ENCODE results near the gene ITPR3.

Gene ITPR3

DNA sequence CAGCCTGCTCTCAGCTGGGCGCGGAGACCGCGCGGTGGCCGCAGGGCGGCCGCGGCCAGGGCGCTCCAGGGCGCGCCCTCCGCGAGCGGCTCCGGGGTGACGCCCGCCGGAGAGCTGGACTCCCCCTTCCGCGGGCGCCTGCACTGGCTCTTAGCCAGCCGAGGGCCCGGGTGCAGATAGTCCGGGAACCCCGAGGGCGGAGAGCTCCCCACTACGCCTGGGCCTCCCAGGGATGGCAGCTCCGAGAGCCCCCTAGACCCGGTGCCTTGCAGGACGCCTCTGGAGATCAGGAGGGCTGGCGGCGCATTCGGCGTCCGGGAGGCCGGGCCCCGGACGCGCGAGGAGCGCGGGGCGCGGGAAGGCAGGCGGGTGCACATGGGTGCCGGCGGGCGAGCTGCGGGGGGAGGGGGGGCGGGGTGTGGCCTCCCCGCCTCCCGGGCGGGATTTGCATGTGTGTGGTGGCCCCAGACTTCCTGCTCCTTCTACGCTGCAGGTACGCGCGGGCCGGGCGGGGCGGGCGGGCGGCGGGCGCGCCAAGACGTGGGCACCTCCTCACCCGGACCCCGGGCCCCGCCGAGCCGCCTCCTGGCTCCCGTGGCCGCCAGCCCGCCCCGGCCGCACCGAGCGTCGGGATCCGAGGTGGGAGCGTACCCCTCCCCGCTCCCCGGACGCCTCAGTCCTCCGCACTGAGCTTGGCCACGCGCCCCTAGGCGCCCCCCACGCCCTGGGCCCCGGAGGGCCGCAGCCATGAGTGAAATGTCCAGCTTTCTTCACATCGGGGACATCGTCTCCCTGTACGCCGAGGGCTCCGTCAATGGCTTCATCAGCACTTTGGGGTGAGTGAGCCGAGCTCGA, at the start of gene ITPR3:
Gene ITPR3 (plus strand): TSS at position 467 of the 855 bp plus-strand sequence. CDS start 281 bp downstream, at position 748.
- DNase-seq (ENCODE audit: low spot score): peak; percentile 83

DNA sequence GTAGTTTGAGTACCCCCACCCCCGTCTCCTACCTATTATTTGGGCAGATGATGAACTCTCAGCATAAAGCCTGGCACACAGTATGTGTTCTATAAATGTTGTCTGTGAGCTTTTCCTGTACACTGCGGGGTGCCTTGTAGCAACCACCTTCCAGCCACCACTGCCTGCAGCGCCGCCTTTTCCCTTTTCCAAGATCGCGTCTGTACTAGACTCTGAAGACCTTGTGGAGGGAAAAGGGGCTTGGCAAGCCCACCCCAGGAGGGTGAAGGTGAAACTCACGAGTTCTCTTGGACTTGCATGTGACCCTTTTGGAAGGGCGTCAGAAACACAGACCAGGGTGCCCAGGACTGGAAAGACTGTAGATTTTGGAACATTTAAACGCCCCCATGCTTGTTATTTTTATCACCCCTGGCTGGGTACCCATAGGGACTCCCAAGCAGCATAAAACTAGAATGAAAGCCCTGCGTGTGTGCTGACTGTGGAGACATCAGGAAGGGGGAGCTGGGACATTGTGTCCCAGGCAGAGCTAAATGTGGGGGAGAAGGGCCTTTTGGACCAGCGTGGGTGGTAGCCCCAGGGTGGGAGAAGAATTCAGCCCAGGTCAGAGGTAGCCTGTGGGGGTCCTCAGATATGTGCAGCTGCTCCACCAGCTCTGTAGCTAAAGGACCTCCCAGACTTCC, 49.3 kb upstream of the ITPR3 start:
- no peak for DNase-seq (ENCODE audit: low spot score)

DNA sequence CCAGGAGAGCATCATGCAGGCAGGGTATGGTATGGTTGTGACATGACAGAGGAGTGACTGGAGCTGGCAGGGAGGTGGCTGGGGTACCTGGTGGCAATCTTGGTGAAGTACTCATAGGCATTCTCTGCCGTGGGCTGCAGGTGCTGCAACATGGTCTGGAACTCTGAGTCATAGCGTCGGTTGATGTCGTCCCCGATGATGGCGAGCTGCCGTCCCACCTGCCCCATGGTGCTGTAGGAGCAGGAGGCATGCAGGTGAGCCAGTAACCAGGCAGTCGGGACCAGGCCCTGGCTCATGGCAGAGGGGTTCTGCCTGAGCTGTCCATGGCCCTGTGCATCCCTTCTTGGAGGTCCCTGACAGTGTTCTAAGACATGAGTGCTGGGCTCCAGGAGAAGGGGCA, 45.9 kb upstream of the ITPR3 start:
- no peak for DNase-seq (ENCODE audit: low spot score)

DNA sequence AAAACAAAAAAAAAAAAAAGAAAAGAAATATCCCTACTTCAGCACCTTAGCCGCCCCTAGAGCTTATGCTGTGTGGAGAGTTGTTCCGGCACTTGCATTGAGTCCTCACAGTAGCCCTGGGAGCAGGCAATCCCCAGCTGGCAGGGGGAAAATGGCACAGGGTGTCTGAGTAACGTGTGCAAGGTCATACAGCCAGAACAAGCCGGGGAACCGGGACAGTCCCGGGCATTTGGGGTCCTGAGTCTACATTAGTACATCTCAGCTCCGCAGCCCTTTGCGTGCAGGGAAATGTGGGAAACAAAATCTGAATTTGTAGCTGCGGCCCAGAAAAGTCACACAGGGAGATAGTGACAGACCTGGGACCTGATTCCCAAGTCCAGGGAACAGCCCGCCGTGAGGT, 44.5 kb upstream of the ITPR3 start:
- DNase-seq (ENCODE audit: low spot score): no peak

DNA sequence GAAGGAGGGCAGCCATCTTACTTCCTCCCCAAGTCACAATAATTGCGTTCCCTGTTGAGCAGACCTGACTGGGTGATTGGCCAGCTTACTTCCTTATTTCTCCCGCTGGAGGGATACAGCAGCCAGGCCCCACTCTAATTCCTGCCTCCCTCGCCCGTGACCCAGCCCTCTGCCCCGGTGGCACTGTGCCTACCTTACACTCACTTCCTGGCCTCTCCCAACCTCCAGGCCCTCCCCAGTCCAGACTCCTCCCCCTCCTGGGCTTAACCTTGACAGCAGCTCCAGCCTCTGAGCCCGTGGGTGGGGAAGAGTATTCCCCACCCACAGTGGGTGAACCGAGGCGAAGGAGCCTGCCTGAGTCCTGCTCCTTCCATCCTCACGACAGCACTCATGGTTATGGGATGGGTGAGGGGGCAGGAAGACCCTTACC, 44.0 kb upstream of the ITPR3 start:
- no peak for DNase-seq (ENCODE audit: low spot score)

GRCh38 chr6:33577718-33578117, 43.4 kb upstream of the ITPR3 start:
- no peak for DNase-seq (ENCODE audit: low spot score)

- DNase-seq (ENCODE audit: low spot score): no peak
Observed at GRCh38 chr6:33578164-33578563, 43.0 kb upstream of the ITPR3 start.

GRCh38 chr6:33578588-33579011, 42.5 kb upstream of the ITPR3 start:
- no peak for DNase-seq (ENCODE audit: low spot score)

DNA sequence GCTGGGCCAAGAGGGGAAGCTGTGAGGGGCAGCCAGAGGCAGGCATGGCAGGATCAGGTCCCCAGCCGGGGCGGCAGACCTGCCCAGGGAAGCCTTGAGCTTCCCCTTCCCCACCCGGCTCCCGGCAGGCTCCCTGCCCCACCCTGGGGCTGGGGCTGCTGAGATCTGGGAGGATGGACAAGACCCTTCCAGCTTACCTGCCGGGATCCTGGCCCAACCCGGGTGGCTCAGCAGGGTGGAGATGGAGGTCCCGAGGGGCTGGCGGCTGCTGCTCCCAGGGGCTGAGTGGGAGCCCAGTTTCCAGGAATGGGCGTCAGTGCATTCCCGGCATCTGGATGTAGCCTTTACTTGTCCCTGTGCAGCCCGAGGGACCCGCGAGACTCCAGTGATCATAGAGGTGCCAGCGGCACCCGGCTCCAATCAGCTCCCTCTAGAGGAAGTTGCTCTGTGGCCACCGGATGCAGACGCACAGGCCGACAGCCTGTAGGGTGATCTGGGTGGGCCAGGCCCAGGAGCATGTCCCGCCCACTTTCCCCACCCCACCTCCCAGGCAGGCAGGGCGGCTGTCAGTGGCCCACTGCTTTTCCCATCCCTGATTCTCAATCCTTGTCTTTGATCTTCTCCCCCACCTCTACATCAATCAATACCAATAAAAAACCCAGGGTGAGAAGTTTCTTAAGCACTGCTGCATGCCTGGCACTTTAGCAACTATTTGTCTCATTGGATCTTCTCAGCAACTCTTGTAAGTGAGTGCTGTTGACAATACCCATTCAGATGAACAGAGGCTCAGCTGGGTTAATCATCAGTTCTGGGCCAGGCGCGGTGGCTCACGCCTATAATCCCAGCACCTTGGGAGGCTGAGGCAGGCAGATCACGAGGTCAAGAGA, 41.1 kb upstream of the ITPR3 start, which contains the start of gene BAK1:
Gene BAK1 (minus strand): TSS at position 449 of the 887 bp plus-strand sequence. CDS start 2,672 bp downstream, outside the sequence.
- peak; percentile 96 for DNase-seq (ENCODE audit: low spot score)

DNA sequence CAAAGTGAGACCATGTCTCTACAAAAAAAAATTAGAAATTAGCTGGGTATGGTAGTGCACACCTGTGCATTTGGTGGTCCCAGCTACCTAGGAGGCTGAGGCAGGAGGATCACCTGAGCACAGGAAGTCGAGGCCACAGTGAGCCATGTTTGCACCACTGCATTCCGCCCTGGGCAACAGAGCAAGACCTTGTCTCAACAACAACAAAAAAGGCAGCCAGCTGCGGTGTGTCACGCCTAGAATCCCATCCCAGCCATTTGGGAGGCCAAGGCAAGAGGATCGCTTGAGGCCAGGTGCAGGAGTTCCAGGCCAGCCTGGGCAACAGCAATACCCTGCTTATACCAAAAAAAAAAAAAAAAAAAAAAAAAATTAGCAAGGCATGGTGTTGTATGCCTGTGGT, 39.9 kb upstream of the ITPR3 start:
- no peak for DNase-seq (ENCODE audit: low spot score)

DNA sequence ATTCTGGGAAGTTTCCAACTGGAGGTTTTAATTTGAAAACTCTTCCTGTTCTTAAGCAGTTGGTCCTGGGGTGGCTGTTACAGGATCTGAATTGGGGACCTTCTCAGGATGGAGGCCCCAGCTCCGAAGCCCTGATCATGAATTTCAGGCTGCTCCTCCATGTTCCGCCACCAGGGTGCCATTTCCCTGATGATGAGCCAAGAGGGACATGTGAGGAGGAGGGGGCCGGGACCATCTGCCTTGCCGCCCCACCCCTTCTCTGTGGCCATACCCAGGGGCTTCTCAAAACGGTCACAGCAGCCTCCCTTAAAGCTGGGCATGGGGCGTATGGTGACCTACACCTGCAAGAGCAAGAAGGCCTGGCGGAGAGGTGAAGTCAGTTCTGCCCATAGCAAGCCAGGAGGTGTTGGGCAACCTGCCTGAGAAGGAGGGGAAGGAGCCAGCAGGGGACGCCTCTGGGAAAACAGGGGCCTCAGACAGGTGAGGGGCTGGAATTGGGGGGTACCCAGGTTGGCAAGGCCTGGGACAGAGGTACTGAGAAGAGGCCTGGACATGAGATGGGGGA, 37.4 kb upstream of the ITPR3 start:
- DNase-seq (ENCODE audit: low spot score): no peak

DNA sequence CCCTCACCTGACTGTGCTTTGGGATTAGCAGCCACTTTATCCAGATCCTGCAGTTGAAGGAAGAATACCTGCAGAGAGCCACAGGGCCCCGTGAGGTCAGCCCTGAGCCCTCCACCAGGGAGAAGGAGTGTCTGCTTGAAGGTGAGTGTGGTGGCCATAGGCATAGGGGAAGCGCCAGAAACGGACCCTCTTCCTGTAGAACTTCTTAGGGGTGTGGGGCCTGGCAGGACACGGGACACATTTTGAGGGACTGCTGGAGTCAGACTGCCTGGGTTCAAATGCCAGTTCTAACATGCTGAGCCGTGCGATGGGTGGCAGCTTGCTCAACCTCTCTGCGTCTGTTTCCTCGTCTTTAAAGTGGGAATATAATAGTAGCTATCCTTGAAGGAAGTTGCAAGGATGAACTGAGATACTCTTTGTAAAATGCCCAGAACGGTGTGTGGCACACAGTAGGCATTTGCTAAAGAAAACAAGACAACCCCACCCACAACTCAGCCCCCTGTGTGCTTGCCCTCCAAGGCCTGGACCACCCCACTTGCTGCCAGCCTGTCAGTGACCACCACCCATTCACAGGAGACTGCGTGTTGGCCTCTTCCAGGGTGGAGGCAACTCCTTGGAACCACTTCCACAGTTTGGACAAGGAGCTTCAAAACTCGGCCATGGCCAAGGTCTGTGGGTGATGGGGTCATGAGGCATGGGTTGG, 36.3 kb upstream of the ITPR3 start:
- no peak for DNase-seq (ENCODE audit: low spot score)

GRCh38 chr6:33585403-33586107, 35.6 kb upstream of the ITPR3 start:
- DNase-seq (ENCODE audit: low spot score): peak; percentile 75

- DNase-seq (ENCODE audit: low spot score): no peak
Observed at GRCh38 chr6:33586108-33586640, 34.9 kb upstream of the ITPR3 start.

DNA sequence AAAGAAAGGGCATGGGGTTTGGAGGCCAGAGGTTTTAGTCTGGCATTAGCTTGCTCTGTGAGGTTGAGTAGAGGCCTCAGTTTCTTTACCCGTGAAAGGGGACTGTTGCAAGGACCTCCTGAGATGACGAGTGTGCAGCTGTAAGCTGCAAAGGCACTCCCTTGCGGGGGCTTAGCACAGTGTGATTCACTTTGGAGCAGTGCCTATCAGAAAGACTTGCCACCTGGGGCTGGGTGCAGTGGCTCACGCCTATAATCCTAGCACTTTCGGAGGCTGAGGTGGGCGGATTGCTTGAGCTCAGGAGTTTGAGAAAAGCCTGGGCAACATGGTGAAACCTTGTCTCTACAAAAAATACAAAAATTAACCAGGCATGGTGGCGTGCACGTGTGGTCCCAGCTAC, 33.6 kb upstream of the ITPR3 start:
- no peak for DNase-seq (ENCODE audit: low spot score)

GRCh38 chr6:33588894-33589293, 32.2 kb upstream of the ITPR3 start:
- no peak for DNase-seq (ENCODE audit: low spot score)

DNA sequence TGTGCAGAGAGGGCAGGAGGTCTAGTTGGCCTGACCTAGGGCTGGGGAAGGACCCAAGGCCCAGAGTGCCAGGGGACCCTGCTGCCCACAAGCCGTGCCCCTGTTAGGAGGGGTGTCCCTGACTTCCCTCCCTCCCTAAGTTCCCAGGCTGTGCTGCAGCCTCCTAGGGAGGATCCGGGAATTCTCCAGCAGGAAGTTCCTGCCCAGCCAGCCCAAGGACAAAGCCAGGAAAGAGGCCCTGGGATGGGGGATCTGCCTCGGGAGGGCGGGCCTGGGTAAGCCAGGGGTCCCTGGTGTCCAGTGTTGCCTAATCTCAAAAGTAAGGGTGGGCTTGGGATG, 31.8 kb upstream of the ITPR3 start:
- no peak for DNase-seq (ENCODE audit: low spot score)

DNA sequence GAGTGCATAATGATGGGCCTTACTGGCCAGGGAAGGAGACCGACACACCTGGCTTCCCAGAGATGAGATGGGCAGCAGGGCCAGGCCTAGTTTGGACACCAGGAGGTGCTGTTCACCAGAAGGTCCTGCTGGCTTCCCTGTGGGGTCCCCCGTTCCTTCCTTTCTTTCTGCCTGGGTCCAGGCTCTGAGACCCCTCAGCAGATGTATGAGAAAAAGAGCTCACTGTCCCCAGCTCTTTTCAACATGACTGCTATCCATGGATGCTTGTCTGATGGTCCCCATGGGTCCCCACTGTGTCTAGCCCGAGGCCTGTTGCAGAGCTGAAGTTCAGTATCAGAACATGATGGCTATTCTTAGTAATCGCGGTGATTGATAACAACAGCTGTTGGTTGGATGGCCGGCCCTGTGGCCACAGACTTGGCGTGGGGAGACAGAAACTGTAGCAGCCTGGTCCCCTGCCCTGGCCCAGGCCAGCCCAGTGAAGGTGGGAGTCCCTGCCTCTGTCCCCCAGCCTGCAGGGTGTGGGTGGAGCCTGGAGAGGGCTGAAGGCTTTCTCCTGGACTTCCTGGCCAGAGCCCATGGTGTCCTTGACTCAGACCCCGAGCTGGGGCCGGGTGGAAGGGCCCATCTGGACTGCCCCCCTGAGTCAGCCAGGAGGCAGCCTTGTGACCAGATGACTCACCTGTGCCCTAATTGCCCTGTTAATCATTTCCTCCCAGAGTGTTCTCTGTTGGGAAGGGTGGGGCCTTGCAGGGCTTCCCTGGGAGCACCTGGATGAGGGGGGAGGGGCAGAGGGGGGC, 31.2 kb upstream of the ITPR3 start:
- DNase-seq (ENCODE audit: low spot score): peak; percentile 89

GRCh38 chr6:33590531-33591198, 30.5 kb upstream of the ITPR3 start:
- no peak for DNase-seq (ENCODE audit: low spot score)

All from AG08396 (cell line).